Measurements from ENCODE around the gene GPD2.

Gene GPD2

GRCh38 chr2:156532989-156533388 lies 96.8 kb downstream of the GPD2 start:
- no peak for DNase-seq (ENCODE audit: low spot score)

DNA sequence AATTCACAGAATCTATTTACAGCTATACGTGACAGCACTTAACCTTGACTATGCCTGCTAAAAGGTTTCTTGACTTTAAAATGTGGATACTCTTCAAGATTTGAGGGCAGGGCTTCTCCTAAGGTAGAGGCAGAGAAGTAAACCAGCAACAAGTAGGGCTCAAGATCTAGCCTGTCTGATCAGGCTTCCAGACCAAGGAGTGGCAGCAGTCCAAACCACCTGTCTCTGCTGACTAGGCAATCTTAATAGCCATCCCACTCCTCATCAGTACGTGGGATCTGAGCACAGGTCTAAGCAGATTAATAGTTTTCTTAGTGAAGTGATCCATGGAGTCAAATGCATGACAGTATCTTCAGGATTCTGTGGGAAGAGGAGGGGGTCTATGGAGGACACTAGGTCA lies 100.4 kb downstream of the GPD2 start:
- no peak for DNase-seq (ENCODE audit: low spot score)

DNA sequence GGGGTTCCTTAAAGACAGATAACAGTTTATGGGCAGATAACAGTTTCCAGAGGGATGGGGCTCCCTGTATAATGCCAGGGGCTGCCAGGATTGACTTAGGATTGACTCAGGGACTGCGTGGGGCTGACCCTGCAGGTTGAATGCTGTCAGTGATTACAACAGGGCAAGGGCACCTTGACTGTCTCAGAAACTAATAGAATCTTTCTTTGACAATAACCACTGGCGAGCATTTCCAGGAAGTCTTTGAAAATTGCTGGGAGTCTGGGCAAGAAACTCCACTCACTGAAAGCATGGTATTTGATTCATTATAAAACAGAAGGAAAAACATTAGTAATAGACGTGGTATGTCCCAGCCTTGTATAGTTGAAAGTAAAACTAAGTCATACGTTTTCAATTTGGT lies 101.0 kb downstream of the GPD2 start:
- DNase-seq (ENCODE audit: low spot score), result no peak

DNA sequence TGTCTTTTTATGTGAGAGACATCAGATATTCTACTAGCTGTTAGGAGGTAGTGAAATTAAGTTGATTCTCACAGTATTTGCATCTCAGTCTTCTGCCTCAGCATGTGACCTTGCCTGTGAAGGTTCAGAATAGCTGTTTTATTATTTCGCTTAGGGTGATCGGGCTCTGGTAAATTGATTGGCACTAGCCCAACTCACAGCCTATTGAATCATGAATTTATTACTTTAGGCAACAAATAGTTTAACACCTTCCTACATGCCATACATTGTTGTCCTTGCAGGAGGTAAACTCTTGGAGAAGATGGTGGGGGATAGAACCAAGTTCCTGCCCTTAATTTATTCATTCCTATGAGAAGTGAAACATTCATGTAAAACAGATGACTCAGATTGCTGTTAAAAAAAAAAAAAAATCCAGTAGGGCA lies 101.9 kb downstream of the GPD2 start:
- DNase-seq (ENCODE audit: low spot score), result no peak

GRCh38 chr2:156539086-156539860 lies 103.1 kb downstream of the GPD2 start:
- DNase-seq (ENCODE audit: low spot score), result no peak

- DNase-seq (ENCODE audit: low spot score), result no peak
These were observed 104.5 kb downstream of the GPD2 start for GRCh38 chr2:156540706-156541105.

DNA sequence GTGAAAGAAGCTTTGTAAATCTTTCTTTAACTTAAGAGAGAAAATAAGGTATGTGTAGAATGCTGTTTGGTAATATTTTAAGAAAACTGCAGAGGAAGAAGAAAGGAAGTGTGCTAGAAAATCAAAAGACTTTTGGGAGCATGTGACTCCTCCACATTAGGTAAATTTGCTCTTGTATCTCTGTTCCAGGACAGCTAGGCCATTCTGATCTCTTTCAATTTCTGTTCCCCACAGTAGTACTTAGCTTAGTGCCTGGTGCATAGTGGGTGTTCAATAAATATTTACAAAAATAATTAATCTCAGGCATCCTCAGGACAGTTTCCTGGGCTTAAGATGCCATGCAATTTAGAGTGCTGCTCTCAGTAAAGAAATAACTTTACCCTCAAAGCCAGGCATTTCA lies 105.0 kb downstream of the GPD2 start:
- no peak for DNase-seq (ENCODE audit: low spot score)

- DNase-seq (ENCODE audit: low spot score), result no peak
These were observed 105.5 kb downstream of the GPD2 start for GRCh38 chr2:156541706-156542105.

DNA sequence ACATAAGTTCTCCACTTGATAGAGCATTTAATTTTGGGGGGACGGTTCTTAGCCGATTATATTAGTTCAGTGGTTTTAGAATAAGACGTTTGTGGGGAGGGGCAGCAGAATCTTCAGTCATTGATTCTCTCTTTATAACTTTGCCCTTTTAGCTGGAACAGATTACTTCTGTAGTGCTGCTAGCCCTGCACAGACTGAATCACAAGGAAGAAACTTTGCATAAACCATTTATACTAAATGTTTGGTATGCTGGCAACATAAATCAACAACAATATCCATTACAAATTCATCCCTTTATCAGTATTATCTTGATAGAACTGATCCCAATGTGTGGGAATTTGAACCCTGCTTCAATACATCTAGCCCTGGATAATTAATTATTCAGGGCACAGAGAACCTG lies 112.2 kb downstream of the GPD2 start:
- DNase-seq (ENCODE audit: low spot score), result no peak

- no peak for DNase-seq (ENCODE audit: low spot score)
These were observed 117.7 kb downstream of the GPD2 start for GRCh38 chr2:156553714-156554442.

- DNase-seq (ENCODE audit: low spot score), result no peak
These were observed 125.1 kb downstream of the GPD2 start for GRCh38 chr2:156561326-156561725.

DNA sequence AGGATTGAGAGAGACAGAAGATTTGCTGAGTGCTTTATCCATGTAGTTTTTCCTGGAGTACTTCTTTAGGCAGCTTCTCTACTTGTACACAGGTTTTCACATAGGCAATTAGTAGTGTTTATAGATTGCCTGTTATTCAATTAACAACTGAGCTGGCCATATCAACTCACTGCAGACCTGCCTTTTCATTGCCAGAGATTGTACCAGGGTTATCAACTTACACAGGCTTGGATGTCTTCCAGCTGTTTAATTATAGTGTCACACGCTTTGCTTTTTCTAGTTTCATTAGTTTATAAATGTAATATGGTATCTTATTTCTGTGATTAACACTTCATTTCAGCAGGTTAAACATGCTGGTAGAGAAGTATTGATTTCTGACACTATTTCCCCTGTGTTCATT lies 125.9 kb downstream of the GPD2 start:
- no peak for DNase-seq (ENCODE audit: low spot score)

GRCh38 chr2:156563994-156564753 lies 128.0 kb downstream of the GPD2 start:
- no peak for DNase-seq (ENCODE audit: low spot score)

GRCh38 chr2:156565066-156565710 lies 129.0 kb downstream of the GPD2 start:
- no peak for DNase-seq (ENCODE audit: low spot score)

DNA sequence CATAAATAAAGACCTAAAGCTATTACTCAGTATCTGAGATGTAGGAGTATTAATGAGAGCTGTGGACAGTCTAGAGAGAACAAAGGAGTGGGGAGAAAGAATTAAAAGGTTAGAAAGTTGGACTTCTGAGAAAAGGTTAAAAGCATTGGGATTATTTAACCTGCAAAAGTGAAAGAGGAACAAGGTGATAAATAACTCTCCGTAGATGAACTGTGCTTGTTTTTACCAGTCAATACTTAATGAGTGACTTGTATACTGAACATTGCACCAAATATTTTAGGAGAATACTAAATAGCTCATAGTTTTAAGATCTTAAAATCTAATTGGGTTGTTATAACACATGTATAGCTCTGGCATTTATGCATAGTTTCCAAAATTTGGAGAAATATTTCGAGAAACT lies 137.5 kb downstream of the GPD2 start:
- no peak for DNase-seq (ENCODE audit: low spot score)

DNA sequence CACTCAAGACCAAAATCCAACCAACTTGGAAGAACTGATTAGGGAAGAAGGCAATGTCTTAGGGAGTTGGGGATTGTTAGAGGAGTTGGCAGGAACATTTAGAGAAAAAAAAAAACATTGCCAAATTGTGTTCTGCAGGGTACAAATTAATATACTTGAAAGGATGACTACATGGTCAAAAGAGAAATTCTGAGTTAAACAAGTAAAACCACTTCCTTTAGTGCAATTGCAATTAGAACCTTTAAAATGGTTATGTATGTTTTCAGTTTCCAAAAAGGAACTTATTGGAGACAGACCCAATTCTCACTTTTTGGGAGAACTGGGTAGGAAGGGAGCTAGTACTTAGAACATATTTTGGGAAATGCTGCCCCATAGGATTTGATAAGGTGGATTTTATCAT lies 137.9 kb downstream of the GPD2 start:
- no peak for DNase-seq (ENCODE audit: low spot score)

GRCh38 chr2:156576005-156576404 lies 139.8 kb downstream of the GPD2 start:
- DNase-seq (ENCODE audit: low spot score), result no peak

- no peak for DNase-seq (ENCODE audit: low spot score)
These were observed 144.3 kb downstream of the GPD2 start for GRCh38 chr2:156580501-156580900.

DNA sequence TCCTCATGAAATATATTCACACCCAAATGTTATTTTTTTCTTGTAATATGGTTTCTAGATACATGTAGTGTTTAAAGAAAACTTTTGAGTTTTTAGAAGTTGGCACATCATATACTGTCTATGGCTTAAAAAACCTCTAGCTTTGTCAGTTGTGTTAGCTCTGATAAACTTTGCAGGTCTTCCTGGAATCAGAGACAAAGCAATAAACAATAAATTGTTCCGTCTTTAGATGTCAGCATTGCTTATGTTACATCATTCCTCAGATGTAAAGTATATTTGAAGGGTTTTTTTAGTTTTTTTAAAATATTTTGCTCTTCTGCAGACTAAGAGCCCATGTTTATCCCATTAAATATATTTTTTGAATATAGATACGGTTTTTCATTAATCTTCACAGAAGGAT lies 145.1 kb downstream of the GPD2 start:
- DNase-seq (ENCODE audit: low spot score), result no peak

GRCh38 chr2:156585457-156585856 lies 149.3 kb downstream of the GPD2 start:
- DNase-seq (ENCODE audit: low spot score), result no peak

DNA sequence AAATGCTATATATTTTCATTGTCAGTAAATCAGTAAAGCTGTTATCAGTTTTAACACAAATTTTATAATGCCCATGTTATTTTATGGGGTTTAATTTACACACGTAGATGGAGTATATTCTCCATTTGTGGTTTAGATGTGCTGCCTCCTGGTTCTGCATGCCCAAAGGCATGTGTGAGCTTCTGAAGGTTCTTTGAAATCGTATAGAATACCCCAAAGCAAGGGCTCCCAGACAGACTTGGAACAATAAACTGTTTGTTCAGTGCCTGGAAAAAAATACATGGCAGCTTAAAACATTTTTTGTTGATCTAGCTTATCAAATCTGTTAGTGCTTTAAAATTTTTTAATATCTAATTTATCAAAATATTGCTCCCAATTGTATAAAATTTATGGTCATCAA lies 150.4 kb downstream of the GPD2 start:
- DNase-seq (ENCODE audit: low spot score), result no peak

GRCh38 chr2:156589381-156590079 lies 153.4 kb downstream of the GPD2 start:
- peak; percentile 39 for DNase-seq (ENCODE audit: low spot score)
